Ovary (tissue), 10 donors: ENCODE data around the gene DDB1. TPM values are rescaled to one million over a fixed set of nuclear protein-coding genes. Genes with fewer than 3 reads are reported as not detected.
A peak's percentile ranks its signal among the peaks of the same experiment; 100 is the strongest.

Experiments
- DNase-seq, 5 donors: peaks; one replicate each; pipeline ENCODE4 v3.0.0-alpha.2; 2019 to 2020
- H3K27ac ChIP-seq, 2 donors: fragments of 200-600 bp; one replicate each; pipeline versions ENCODE4 v1.5.1 to v1.8.0; 2019 to 2022
- H3K27me3 ChIP-seq: fragments of 200-600 bp; one replicate; pipeline ENCODE4 v1.8.0; 2022
- H3K36me3 ChIP-seq: fragments of 200-600 bp; sonication (generic); one replicate; pipeline ENCODE4 v1.5.1; 2019
- H3K4me1 ChIP-seq: one replicate; pipeline ENCODE4 v1.8.1; 2013; ENCODE audit warnings: mild to moderate bottlenecking, moderate library complexity; ENCODE audit not compliant: insufficient read depth
- H3K4me3 ChIP-seq: fragments of 200-600 bp; sonication (generic); one replicate; pipeline ENCODE4 v1.5.1; 2017
- H3K9me3 ChIP-seq, 2 donors: fragments of 200-600 bp in 1 of 2; sonication (generic) in 1 of 2; one replicate each; pipeline versions ENCODE4 v1.5.1 to v1.8.1; 2013 to 2019; ENCODE audit warnings: mild to moderate bottlenecking in 1 of 2, moderate library complexity in 1 of 2
- CTCF ChIP-seq, 3 donors: fragments of 450-650 bp in 2 of 3; fragments of 200-600 bp in 1 of 3; IDR thresholded peaks; one replicate each; pipeline versions ENCODE4 v1.5.1 to v1.8.0; 2016 to 2022; ENCODE audit warnings: antibody characterized with exemption in 3 of 3, mild to moderate bottlenecking in 1 of 3
- EP300 ChIP-seq: sonication (generic); formaldehyde crosslinking; IDR thresholded peaks from one replicate; pipeline ENCODE4 v1.6.1; 2017; ENCODE audit warnings: antibody characterized with exemption
- POLR2A ChIP-seq: fragments of 450-650 bp; IDR thresholded peaks from one replicate; pipeline ENCODE4 v1.6.1; 2017; ENCODE audit warnings: antibody characterized with exemption, mild to moderate bottlenecking, moderate library complexity
- WGBS, 3 donors: extraction: QIAGEN DNeasy Blood & Tissue Kit in 1 of 3; methylation state at CpG; one replicate each; pipeline versions ENCODE4 v1.1.5 to v1.1.7; 2013 to 2017; 5-methylcytosine and 5-hydroxymethylcytosine counted together
- intact Hi-C, 4 donors: fragments of 100-400 bp; cut with DNase I; formaldehyde crosslinking; loops; one replicate each; pipeline versions ENCODE4 v1.11.0 to v1.15.1; 2022 to 2023
- long read RNA-seq, 3 donors: library from polyadenylated mRNA in 2 of 3; unstranded in 2 of 3; transcript quantifications; one replicate each; pipeline ENCODE4 v2.0.0 and lab custom pipeline, GENCODE V29; 2021 to 2026
- polyA plus RNA-seq, 2 donors: library from polyadenylated mRNA; stranded (reverse); fragments of 200-250 nt in 1 of 2; fragments of 350-450 nt in 1 of 2; fragmentation: Illumina TruSeq in 1 of 2; extraction: RNeasy Lipid Tissue Mini Kit (QIAGEN cat#74804) in 1 of 2; gene quantifications; one replicate each; pipeline ENCODE4 v1.2.3, GENCODE V29; 2013 to 2014
- total RNA-seq, 7 donors: library from RNA; depleted of rRNA in 2 of 7; stranded (reverse); fragments of >200 nt in 2 of 7; fragmentation: NEBNext Ultra II Directional in 3 of 7; extraction: Animal tissue kit (Norgen Biotek cat#: 25700) in 3 of 7; gene quantifications; one replicate each; pipeline versions ENCODE4 v1.1.0 to v1.2.4, GENCODE V29; 2016 to 2023
- donor health status: DM: no; HTN: no; CAD: no; lungs with moderate emphysema.
- donor health status: DM: no; HTN: no; CAD: no.
- donor health status: Bipolar disorder and iron deficiency.
- donor health status: DM: yes; HTN: yes; CAD: no.
- donor health status: DM: no; HTN: no; CAD: no.
- donor health status: DM: yes; HTN: yes; CAD: no.

Gene DDB1
- 100 to 1,000 TPM; 117 to 264 (median 217) TPM for total RNA-seq
- polyA plus RNA-seq: 100 to 1,000 TPM; 137 to 270 TPM
- long read RNA-seq, donor 1, full-length matches to known transcripts: 53 of 211 reads
- long read RNA-seq, donor 1, partial matches to known transcripts: 144 of 211 reads
- long read RNA-seq, donor 1, other reads (novel, unspliced or antisense): 14 of 211 reads
- long read RNA-seq, donor 2, full-length matches to known transcripts: 39 of 211 reads
- long read RNA-seq, donor 2, partial matches to known transcripts: 172 of 211 reads
- long read RNA-seq, donor 2, other reads (novel, unspliced or antisense): 0 of 211 reads
- long read RNA-seq, donor 3, full-length matches to known transcripts: 550 of 685 reads
- long read RNA-seq, donor 3, partial matches to known transcripts: 83 of 685 reads
- long read RNA-seq, donor 3, other reads (novel, unspliced or antisense): 52 of 685 reads

- Histone ChIP-seq H3K27me3 (no peaks in the 10 kb centered on the region), H3K4me1 (peaks cover 28% of the 10 kb centered on the region), H3K9me3 (no peaks in the 10 kb centered on the region), H3K4me3 (peak within 1 kb of the TSS; percentile 99), H3K36me3 (no peaks in the 10 kb centered on the region), H3K27ac (peak within 1 kb of the TSS; percentile 88 to 92)
- TF ChIP-seq EP300 (no peak), CTCF (IDR thresholded peaks at IDR 0.05) (peak in 1 of 3 donors; percentile 27), POLR2A (peak; percentile 93)
- intact Hi-C loops: no loop called here
- WGBS, 3 donors: 0 to 1% (median 0%) methylated on average over 57 to 81 of the region's 81 CpGs
- DNase-seq: peak; percentile 96 to 97 (median 96)
Measured at GRCh38 chr11:61332797-61333549, at the start of gene DDB1, which contains the start of gene TKFC. DDB1 (minus strand) TSS chr11:61333105; CDS start chr11:61332968, 137 bp downstream. TKFC (plus strand) TSS chr11:61333228; CDS start chr11:61334729, 1,501 bp downstream.

- no peak for TF ChIP-seq EP300
- no peak for TF ChIP-seq CTCF (IDR thresholded peaks at IDR 0.05)
- TF ChIP-seq POLR2A: no peak
- Histone ChIP-seq H3K27me3 (no peaks in the 10 kb centered on the region), H3K27ac (no peak overlapping the region), H3K9me3 (no peaks in the 10 kb centered on the region), H3K36me3 (no peaks in the 10 kb centered on the region), H3K4me1 (peaks cover 10% of the 10 kb centered on the region), H3K4me3 (no peak overlapping the region)
- intact Hi-C loops: loop anchor here in 2 of 4 donors (2.0 to 10.0 kb wide), 2 partner anchors 44 to 126 kb away; no protein-coding TSS in a partner anchor
- DNase-seq: no peak
- 92 to 95% (median 93%) methylated on average over 9 of the region's 9 CpGs for WGBS, 3 donors
Measured at GRCh38 chr11:61380884-61381283, 48.0 kb upstream of the DDB1 start.

GRCh38 chr11:61378713-61379313 lies 45.9 kb upstream of the DDB1 start:
- H3K4me1 ChIP-seq: peaks cover 8% of the 10 kb centered on the region
- peak in 3 of 5 donors; percentile 56 to 80 (median 69) for DNase-seq
- TF ChIP-seq CTCF (IDR thresholded peaks at IDR 0.05) (no peak), EP300 (peak; percentile 46), POLR2A (no peak)
- H3K27me3 ChIP-seq: no peaks in the 10 kb centered on the region
- no peak overlapping the region for H3K4me3 ChIP-seq
- peak overlapping the region in 1 of 2 donors; percentile 68 for H3K27ac ChIP-seq
- 28 to 47% (median 30%) methylated on average over 5 of the region's 5 CpGs for WGBS, 3 donors
- no peaks in the 10 kb centered on the region for H3K36me3 ChIP-seq
- intact Hi-C loops: no loop called here
- H3K9me3 ChIP-seq: no peaks in the 10 kb centered on the region

GRCh38 chr11:61377461-61378160 lies 44.7 kb upstream of the DDB1 start:
- H3K4me3 ChIP-seq: no peak overlapping the region
- no peaks in the 10 kb centered on the region for H3K36me3 ChIP-seq
- TF ChIP-seq EP300: no peak
- TF ChIP-seq POLR2A: no peak
- TF ChIP-seq CTCF (IDR thresholded peaks at IDR 0.05): no peak
- H3K9me3 ChIP-seq: no peaks in the 10 kb centered on the region
- no peak for DNase-seq
- WGBS, 3 donors: 86 to 94% (median 90%) methylated on average over 6 of the region's 6 CpGs
- intact Hi-C loops: no loop called here
- peaks cover 8% of the 10 kb centered on the region for H3K4me1 ChIP-seq
- no peaks in the 10 kb centered on the region for H3K27me3 ChIP-seq
- no peak overlapping the region for H3K27ac ChIP-seq
